Epithelial cell of alveolus of lung (primary cell): ENCODE measurements around the gene APLP2. TPM values are rescaled to one million over a fixed set of nuclear protein-coding genes. Genes with fewer than 3 reads are reported as not detected.

ENCODE experiments used
- total RNA-seq: library from RNA; depleted of rRNA; stranded (reverse); fragments of >200 nt; gene quantifications from 2 replicates; pipeline ENCODE4 v1.2.1, GENCODE V29; 2015

Gene APLP2
- total RNA-seq: 233 and 339 TPM in 2 replicates

GRCh38 chr11:130069659-130070108 lies at the start of gene APLP2:
TSS of gene APLP2 (plus strand) at chr11:130069894. CDS start at chr11:130069978, 84 bp downstream.

DNA sequence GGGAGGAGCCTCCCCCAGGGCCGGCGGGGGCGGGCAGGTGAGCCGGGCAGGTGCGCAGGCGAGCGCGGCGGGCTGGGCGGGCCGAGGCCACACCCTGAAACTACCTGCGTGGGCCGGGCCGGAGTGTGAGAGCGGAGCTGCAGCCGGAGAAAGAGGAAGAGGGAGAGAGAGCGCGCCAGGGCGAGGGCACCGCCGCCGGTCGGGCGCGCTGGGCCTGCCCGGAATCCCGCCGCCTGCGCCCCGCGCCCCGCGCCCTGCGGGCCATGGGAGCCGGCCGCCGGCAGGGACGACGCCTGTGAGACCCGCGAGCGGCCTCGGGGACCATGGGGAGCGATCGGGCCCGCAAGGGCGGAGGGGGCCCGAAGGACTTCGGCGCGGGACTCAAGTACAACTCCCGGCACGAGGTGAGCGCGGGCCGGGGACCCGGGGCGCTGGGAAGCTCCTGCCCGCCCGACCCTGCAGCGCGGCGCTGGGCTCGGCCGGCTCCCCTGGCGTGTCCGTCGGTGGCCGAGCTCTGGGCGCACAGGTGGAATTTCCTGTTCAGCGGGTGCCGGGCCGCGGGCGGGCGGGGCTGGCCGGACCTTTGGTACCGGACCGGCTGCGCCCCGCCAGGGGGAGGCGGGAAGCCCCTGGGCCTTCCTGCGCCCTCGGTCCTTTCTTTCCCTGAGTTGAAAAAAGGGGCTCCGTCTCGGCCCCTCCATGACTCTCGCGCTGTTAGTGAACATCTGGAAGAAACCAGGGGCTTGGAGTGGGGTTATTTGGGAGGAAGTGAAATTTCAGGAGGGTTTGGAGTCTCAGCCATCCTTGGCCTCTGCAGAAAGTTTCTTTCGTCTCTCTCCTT lies 90.2 kb downstream of the APLP2 start, which contains the start of gene ST14:
Gene ST14 (plus strand): TSS at position 126 of the 841 bp plus-strand sequence. CDS start 198 bp downstream, at position 324.

Other genes starting within 250 kb of the APLP2 start
- gene NFRKB, start 174.3 kb upstream of the APLP2 start, total RNA-seq: 18.0 and 19.1 TPM in 2 replicates
- 3.3 and 3.7 TPM in 2 replicates for gene PRDM10, start 67.1 kb upstream of the APLP2 start, total RNA-seq
- 0.32 and 5.8 TPM in 2 replicates for gene ST14, start 89.9 kb downstream of the APLP2 start, total RNA-seq
- gene ZBTB44, start 245.0 kb downstream of the APLP2 start, total RNA-seq: 11.8 and 27.4 TPM in 2 replicates